ENCODE results near the gene IFITM2. TPM values are rescaled to one million over a fixed set of nuclear protein-coding genes. Genes with fewer than 3 reads are reported as not detected.

Gene IFITM2
- total and polyA plus RNA-seq, 2 experiments from 2014 or later = 91.2 to 857 TPM

- Histone ChIP-seq H3K4me2 (no peak overlapping the region), H3K27ac (ENCODE audit: low read depth) (no peak overlapping the region), H3K79me2 (replicated peaks; ENCODE audit: insufficient read depth) (no peaks in the 10 kb centered on the region), H3K9me2 (ENCODE audit: insufficient read depth) (no peaks in the 10 kb centered on the region), H3K36me3 (ENCODE audit: insufficient read depth) (no peaks in the 10 kb centered on the region), H4K20me1 (replicated peaks; ENCODE audit: insufficient read depth) (no peaks in the 10 kb centered on the region), H3K4me3 (no peak overlapping the region), H3K4me1 (ENCODE audit: insufficient read depth) (peaks cover 28% of the 10 kb centered on the region), H3K27me3 (ENCODE audit: insufficient read depth) (no peaks in the 10 kb centered on the region), H2AFZ (no peak overlapping the region), H3F3A (replicated peaks; ENCODE audit: low read depth) (0 out of 2 replicates have a peak, but pooled peaks cover 8% of the 10 kb centered on the region)
- Mint-ChIP-seq H3K27me3 (ENCODE audit: insufficient read depth, low read depth, poor library complexity) (peaks cover 14% of the 10 kb centered on the region), H3K4me1 (peaks cover 28% of the 10 kb centered on the region), H3K4me3 (no peak overlapping the region), H3K9me3 (peaks cover under 1% of the 10 kb centered on the region; the same call in 2 of the 3 replicates), H3K27ac (peak overlapping the region; percentile 61), H3K36me3 (ENCODE audit: low read depth) (peaks cover 8% of the 10 kb centered on the region; the same call in 2 of the 3 replicates)
- no peak for DNase-seq (ENCODE audit: low spot score)
- TF ChIP-seq ZNF114 (CRISPR knock-in tag; IDR thresholded peaks at IDR 0.05) (no peak), CTCF (conservative IDR thresholded peaks at IDR 0.05; ENCODE audit: low read depth in 2 of 2) (peak in 1 of 2 experiments; percentile 42; a peak in 1 of 4 replicates), POLR2AphosphoS5 (IDR thresholded peaks at IDR 0.05; ENCODE audit: low read depth) (peak; percentile 34; the same call in 1 of the 2 replicates), EZH2 (IDR thresholded peaks at IDR 0.05; ENCODE audit: low read depth, unreplicated experiment) (no peak)
- ATAC-seq = peak; percentile 5
These were observed 9.8 kb upstream of the IFITM2 start for GRCh38 chr11:297586-298405.

GRCh38 chr11:298406-299065 is 9.1 kb upstream of the IFITM2 start:
- Histone ChIP-seq H3K9me2 (ENCODE audit: insufficient read depth) (no peaks in the 10 kb centered on the region), H3K4me2 (no peak overlapping the region), H3K36me3 (ENCODE audit: insufficient read depth) (no peaks in the 10 kb centered on the region), H2AFZ (no peak overlapping the region), H3K4me3 (no peak overlapping the region), H3F3A (replicated peaks; ENCODE audit: low read depth) (peaks cover 8% of the 10 kb centered on the region; the same call in 1 of the 2 replicates), H3K27me3 (ENCODE audit: insufficient read depth) (no peaks in the 10 kb centered on the region), H3K4me1 (ENCODE audit: insufficient read depth) (peaks cover 35% of the 10 kb centered on the region), H4K20me1 (replicated peaks; ENCODE audit: insufficient read depth) (no peaks in the 10 kb centered on the region), H3K79me2 (replicated peaks; ENCODE audit: insufficient read depth) (no peaks in the 10 kb centered on the region), H3K27ac (ENCODE audit: low read depth) (no peak overlapping the region)
- H3K27me3 Mint-ChIP-seq (ENCODE audit: insufficient read depth, low read depth, poor library complexity) = peaks cover 22% of the 10 kb centered on the region
- H3K9me3 Mint-ChIP-seq = peaks cover 7% of the 10 kb centered on the region; the same call in 2 of the 3 replicates
- peaks cover 34% of the 10 kb centered on the region for H3K4me1 Mint-ChIP-seq
- ATAC-seq (peak; percentile 2; the same call in 2 of the 3 replicates), DNase-seq (ENCODE audit: low spot score) (no peak)
- no peak overlapping the region; the same call in 2 of the 3 replicates for H3K4me3 Mint-ChIP-seq
- H3K36me3 Mint-ChIP-seq (ENCODE audit: low read depth) = peaks cover 9% of the 10 kb centered on the region; the same call in 2 of the 3 replicates
- no peak overlapping the region for H3K27ac Mint-ChIP-seq
- TF ChIP-seq ZNF462 (CRISPR knock-in tag; IDR thresholded peaks at IDR 0.05) (no peak), ETS1 (IDR thresholded peaks at IDR 0.05) (no peak), STAT1 (IDR thresholded peaks at IDR 0.05; ENCODE audit: unreplicated experiment) (no peak), POLR2AphosphoS5 (IDR thresholded peaks at IDR 0.05; ENCODE audit: low read depth) (no peak), ZNF114 (CRISPR knock-in tag; IDR thresholded peaks at IDR 0.05) (no peak), CREB1 (CRISPR knock-in tag; IDR thresholded peaks at IDR 0.05; ENCODE audit: low read depth) (no peak)
